NOMO-1 treated with dmso at 0.1 percent for 144 hours (cell line): Measurements from ENCODE around the gene TLK2.

Experiments
- DNase-seq: peaks from one replicate; lab custom pipeline; 2025; ENCODE audit not compliant: unreplicated experiment; lab: John Stamatoyannopoulos, UW

Gene TLK2

DNA sequence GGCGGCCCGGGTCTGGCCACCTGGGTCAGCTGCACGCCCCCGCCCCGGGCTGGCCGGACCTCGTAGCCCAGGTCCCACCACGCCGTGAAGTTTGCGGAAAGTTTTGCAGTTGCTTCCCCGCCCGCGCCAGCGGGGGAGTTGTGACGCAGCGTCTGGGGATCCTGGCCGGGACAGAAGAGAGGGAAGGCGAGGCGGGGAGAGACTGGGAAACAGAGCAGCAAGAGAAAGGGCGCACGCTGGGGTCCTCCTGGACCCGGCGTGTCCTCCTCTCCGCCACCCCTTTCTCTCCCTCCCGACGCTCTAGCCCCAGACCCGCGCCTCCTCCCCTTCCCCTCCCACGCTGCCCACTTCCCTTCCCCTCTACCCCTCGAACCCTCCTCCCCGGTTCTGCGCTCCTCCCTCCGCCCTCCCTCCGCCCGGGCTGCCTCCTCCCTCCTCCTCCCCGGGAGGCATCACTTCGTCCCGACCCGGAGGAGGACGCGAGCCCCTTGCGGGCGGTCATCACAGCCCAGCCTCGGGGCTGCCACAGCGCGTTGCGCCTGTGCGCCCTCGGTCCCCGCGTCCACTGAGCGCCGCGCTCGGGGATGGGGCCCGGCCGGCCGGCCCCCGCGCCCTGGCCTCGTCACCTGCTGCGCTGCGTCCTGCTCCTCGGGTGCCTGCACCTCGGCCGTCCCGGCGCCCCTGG lies 148.7 kb downstream of the TLK2 start, which contains the start of gene MRC2:
TSS of gene MRC2 (plus strand) at position 452 of the 685 bp plus-strand sequence. CDS start at position 585, 133 bp downstream.
- peak; percentile 34 for DNase-seq

DNA sequence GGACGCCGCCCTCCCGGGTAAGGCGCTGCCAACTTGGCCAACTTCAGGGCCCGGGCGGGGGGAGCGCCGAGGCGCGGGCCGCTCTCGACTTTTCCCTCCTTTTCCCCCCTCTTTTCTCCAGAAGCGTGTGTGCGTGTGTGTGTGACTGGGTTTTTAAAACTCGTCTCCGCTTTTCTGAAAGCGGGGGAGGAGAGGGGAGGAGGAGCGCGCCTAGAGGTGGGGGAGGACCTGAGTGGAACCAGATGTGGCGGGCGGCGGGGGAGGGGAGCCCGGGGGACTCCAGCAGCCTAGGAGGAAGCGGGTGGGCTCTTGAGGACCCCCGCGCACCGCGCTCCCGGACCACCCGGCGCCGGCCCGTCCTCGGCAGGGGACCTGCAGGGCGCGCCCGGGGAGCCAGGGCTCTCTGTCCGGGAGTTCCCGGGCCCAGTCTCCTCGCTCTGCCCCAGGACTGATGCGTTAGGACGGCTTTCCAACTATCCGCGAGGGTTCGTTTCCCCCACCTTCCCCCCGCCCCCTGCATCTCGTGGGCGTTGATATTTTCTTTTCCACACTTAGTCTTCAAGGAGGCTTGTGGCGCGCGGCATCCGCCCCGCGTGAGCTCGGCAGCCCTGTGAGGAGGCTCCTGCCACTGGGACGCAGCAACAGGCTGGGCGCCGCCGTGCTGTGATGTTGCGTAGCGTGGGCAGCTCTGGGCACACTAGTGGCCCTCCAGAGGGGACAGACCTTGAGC lies 149.4 kb downstream of the TLK2 start:
- no peak for DNase-seq

DNA sequence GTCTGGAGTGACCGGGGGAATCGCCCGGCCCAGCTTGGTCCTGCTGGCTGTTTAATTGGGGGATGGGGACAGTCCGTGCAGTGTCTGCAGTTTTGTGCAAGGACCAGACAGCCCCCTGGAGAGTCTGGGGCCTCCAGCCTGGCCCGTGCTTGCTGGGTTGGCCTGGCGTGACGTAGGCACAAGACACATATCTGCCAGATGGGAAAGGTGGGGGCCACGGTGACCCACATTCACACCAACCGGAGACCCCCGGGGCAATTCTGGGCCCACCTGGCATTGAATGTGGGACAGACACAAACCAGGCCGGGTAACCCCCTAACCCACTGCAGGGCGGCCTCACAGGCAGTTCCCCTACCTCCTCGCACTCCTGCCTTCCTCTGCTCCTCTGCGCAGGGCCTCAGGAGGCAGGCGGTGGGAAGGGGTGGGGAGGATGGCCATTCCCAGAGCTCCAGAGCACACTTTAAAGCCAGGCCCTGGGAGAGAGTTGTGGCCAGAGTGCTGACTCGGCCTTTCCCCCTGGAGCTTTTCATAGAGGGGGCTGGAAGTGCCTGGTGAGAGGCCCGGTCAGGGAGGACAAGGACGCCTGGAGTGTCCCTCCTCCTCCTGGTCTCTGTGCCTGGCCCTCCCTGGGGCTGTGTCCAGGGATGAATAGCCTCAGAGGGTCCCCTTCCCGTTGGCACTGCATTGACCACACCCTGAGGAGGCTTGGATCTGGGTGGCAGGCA lies 150.4 kb downstream of the TLK2 start:
- no peak for DNase-seq

DNA sequence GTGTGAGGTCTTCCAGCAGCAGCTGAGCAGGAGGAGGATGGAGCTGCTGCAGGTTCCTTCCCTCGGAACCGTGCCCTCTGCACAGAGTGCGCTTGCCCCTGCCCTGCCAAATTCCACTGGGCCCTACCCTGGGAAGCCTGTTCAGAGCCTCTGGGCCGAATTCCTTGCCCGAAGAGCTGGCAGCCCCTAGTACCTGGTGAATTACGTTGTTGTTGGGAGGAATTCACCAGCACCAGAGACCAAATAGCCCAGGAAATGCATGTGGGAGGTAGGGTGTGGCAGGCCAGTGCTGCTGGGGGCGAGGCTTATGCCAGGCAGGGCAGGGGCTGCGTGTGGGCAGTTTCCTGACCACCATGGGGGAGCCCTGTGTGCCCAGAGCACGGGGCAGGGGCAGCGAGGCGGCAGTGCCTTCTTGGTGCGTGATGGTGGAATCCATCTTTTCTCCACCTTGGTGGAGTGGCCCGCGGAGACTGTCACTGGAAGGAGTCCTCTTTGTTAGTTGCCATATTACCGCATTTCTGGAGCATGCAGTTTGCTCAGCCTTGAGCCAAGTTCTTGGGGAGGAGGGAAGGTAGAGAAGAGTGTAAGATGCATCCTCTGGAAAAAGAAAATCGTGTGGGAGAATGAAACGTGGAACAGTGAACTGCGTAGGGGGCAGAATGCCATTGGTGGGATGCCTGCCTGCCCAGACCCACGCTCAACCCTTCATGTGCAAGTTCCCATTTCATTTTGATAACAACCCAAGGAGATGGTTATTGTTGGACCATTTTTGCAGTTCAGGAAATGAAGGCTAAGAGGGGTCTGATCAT lies 151.1 kb downstream of the TLK2 start:
- no peak for DNase-seq

DNA sequence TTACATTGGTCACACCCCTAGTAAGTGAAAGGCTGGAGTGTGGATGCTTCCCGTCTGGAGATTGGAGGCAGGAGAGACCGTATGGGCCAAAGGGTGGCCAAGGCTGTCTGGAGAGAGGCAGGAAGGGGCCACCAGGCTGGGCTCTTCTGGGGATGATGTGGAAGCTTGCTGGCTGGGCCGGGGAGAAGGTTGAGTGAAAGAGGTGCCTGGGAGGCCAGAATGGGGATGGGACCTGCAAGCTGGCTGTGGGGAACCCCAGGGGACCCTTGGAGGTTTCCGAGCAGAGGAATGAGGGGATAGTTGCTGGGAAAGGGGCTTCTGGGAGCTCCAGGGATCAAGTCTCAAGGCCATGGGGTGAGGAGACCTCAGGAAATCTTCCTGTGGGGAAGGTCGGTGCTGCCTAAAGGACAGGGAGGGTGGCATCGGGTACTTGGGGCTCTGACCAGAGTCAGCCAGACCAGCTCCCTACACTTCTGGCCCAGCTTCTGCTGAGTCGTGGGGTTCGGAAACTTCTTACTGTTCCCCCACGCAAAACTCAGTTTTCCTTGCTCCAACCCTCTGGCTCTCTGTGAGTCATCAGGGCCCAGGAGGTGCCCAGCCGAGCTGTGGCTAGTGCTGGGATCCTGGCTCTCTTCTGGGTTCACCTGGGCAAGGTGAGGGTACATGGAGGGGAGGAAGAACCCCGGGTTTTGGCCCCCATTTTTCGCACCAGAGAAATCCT lies 151.9 kb downstream of the TLK2 start:
- no peak for DNase-seq

DNA sequence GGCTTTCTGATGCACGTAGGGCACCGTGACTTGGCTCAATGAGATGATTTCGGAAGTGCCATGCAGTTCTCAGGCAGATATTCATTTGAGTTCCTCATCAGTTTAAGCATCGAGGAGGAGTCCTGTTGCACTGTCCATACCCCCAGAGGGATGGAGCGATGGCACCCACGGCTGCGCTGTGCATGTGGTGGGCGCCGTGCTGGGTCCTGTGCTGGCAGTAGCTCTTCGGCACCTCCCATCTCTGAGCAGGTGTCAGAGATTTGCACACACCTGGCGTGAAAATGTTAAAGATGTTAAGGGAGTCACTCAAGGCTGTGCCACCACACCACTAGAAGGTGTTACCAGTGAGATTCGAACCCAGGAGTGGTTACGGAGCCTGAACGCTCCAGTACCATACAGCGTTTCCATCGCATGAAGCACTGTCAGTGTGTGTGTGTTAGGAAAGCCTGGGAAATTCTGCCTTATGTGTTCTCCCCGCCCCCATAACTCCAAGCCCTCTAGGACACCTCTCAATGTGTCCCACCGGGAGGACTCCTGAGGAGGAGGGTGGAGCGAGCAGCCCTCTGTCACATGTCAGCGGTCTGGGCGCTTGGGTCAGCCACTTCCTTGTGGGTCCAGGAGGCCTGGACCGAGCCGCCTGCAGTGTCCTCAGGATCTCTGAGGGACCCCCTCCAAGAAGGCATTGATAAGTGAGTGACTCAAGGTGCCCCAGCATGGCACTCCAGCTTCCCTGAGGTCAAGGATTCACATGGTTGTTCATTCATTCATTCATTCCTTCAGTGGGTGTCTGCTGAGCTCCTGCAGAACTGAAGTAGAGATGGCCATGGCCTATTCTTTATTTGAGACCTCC lies 152.7 kb downstream of the TLK2 start:
- DNase-seq, result no peak

DNA sequence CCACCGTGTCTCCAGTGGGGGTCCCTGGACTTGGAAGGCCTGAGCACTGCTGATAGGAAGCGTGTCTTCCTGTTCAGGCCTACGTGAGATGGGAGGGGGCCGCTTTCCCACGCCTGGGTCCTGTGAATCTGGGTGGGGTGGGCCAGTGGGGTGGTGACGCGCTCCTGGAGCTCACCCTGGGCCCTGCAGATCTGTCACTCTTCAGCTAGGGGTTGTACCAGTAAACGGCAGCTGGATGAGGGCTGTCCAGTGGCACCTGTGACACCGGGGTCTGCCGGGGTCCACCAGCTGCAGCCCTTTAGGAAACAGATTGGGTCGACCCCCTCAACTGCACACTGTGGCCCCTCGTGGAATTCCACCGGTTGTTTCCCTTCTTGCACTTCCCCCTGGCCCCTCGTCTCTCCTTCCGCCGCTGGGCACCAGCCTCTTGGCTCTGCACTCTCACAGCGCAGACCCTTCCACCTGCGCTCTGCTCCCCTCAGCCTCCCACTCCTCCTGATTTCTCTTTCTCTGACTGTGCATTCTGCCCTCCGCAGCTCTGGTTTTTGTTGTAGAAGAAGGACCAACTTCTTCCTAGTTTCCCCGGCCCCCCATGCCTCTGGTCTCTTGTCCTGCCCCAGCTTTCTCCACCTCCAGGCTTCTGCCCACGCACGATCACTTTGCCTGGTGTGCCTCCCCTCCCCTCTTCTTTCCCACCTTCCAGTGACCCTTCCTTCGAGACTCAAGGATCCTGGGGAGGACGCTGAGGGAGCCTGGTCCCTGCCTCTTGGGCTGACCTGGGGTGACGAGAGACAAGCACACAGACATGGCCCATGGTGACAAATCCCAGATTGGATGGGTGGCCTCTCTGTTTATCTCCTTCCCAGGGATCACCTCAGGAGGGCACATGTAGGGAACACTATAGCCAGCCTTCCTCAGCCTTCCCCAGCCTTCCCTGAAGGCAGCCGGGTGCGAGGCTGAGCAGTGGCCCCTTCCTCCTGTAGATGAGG lies 153.6 kb downstream of the TLK2 start:
- no peak for DNase-seq

DNA sequence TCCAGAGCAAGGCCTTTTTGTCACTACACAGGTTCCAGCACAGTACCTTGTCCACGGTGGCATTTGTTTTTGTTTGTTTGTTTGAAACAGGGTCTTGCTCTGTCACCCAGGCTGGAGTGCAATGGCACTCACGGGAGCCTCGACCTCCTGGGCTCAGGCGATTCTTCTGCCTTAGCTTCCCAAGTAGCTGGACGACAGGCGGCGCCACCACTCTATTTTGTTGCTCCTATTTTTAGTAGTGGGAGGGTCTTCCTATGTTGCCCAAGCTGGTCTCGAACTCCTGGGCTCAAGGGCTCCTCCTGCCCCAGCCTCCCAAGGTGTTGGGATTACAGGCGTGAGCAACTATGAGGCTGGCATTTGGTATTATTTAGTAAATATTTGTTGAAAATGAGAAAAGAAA lies 159.2 kb downstream of the TLK2 start:
- DNase-seq, result no peak

DNA sequence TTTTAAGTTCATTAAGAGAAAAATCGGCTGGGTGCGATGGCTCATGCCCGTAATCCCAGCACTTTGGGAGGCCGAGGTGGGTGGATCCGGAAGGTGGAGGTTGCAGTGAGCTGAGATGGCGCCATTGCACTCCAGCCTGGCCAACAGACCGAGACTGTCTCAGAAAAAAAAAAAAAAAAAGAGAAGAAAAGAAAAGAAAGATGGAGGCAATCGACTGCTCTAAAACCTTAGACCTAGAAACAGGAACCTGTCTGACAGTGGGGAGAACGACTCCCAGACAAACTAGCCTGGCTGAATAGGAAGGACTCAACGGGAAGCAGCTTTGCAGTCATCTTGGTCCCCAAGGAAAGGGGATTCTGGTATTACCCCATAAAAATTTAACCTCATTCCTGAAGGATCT lies 162.5 kb downstream of the TLK2 start:
- DNase-seq, result no peak

DNA sequence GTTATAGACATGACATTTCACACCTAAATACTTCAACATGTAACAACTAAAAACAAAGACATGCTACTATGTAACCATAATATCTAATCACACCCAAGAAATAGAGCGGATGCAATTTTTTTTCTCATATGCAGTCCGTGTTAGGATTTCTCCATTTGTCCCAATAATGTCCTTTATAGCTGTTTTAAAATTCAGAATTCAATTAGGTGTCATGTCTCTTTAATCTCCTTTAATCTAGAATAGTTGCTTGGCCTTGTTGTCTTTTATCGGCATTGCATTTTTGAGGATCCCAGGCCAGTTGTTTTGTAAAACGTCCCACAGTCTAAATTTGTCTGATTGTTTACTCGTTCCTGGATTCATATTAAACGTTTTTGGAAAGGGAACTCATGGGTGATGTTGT lies 163.3 kb downstream of the TLK2 start:
- no peak for DNase-seq

DNA sequence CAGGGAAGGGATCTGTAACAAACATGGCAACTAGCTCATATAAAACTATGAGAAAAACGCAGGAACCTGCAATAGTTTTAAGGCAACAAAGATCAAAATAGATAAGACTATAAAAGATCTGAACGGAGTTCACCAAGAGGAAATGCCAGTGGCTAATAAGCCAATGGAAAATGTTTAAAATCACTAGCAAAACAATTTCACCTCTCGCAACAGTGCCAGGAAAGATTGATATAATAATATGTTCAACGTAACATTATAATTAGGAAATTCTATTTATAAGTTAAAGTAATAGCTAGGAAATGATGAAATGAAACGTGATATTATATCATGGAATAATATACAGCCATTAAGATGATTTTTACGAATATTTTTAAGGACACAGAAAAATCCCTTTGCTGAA lies 164.9 kb downstream of the TLK2 start:
- DNase-seq, result no peak

DNA sequence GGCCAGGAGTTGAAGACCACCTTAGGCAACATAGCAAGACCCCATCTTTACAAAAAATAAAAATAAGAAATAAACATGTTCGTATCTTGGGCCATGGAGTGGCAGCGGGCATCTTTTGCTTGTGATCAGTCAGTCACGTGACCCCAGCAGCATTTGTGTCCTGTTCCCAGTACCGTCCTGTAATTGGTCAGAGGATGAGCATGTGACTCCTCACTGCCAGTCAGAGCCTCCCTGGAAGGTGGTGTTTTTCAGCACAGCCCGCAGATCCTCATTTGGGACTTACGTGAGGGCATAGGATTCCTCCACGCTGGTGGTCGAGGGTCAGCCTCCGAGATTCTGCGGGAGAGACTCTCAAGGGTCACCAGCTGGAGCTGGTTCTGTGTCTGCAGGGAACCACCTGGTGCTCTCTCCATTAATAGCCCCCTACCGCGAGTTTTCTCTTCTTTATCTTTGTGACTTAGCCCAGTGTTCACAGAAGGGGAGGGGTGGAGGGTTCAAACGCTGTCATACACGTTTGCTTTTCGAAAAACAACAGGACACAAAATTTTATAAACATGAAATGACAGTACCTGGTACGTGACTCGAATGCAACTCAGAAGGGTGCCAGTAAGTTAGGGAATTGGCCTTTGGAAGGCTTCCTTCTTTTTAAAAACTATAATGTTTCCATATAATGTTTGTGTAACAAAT lies 166.0 kb downstream of the TLK2 start:
- DNase-seq, result no peak

DNA sequence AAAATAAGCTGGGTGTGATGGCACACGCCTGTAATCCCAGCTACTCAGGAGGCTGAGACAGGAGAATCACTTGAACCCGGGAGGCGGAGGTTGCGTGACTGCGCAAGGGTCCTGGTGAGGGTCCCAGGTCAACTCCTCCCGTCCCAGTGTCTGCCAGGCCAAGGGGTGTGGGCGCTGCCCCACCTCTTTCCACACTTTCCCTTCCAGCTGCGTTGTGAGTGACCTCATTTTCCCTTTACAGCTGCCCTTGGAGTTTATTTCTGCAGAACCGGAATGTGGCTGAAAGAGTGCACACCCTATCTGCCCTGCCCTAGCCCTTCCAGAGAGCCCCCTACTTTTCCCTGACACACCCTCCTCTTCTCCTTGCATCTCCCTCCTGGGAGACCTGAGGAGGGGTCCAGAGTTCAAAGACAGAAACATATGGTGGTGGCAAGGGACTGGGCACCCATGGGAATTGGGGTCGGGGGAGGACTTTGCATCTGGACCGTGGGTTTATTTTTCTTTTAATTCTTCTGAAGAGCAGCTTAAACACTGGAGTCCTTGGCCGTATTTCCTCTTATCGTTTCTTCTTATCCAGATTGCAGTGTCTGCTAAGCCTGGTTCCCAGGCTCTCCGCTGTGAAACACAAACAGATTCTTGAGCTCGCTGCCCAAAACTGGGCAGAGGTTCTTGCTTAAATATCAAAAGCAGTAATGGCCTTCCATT lies 169.8 kb downstream of the TLK2 start:
- no peak for DNase-seq

DNA sequence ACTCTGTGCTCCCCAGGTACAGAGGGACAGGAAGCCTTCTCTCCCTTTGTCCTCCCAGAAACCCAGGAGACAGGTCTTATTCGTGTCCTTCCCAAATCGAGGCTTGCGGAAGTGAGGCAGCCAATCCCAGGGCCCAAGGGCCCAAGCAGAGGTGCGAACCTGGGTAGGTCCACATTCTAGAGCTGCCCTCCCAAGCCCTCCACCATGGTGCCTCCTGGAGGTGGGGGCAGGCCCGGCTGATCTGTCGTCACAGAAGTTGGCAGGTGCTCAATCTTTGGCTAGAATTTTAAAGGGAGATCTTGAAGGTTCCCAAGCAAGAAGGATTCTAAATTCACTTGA lies 170.3 kb downstream of the TLK2 start:
- DNase-seq, result no peak

DNA sequence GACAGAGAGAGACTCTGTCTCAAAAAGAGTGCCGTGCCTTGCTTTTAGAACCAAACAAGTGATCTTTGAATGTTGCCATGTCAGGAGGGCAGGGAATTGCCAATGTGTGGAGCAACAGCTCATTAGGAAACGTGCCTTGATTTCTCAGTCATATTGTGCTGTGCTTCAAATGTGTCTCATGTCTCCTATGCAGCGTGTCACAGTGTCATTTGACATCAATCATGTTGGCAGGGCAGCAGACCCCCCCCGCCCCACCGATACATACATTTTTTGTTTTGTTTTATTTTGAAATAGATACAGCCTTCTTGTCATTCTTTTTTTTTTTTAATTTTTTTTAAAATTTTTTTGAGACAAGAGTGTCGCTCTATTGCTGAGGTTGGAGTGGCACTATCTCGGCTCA lies 170.9 kb downstream of the TLK2 start:
- no peak for DNase-seq

DNA sequence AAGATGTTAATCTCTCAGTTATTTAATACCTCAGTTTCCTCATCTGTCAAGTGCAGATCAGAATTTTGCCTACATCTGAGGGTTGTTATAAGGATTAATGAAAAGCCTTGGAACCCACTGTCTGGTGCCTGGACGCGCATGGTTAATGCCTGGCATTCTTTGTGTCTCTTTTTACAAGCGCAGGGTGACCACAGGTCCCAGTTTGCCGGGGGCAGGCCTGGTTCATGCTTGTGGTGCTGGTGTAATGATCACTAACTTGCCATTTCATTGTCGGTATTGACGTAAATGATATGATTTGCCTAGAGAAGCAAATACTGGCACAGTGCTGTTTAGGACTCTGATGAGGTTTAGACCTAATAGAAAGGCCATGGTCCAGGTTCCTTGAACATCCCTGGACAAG lies 172.0 kb downstream of the TLK2 start:
- no peak for DNase-seq

DNA sequence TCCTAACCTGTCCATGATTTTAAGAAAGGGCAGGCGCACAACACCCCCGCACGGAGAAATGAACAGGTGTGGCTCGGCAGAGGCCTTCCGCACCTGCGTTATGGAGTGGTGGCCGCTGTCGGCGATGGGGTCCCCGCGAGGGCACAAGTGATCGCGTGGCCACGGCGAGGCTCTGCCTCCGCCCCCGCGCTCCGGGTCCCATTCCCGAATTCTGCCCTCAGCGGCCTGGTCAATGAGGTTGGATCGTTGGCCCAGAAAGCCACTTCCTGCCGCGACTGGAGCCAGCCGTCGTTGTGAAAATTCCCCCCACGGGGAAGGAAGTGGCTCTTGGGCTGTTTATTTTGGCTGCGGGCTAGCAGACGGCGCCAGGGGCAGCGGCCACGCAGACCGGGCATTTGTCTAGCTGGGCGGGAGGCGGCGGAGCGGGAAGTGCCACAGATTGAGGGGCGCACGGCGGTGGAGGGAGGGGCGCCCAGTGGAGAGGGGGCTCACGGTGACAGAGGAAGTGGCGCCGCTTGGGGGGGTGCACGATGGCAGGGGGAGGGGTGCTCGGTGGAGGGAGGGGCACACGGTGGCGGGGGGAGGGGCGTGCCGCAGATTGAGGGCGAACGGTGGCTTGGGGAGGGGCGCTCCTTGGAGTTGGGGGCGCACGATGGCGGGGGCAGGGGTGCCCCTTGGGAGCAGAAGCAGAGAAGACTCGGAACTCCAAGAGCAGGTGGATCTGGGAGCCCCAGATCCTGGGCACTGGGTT lies 173.8 kb downstream of the TLK2 start:
- DNase-seq, result peak; percentile 86
